H1 (cell line): ENCODE results near the gene UFSP2. TPM values are rescaled to one million over a fixed set of nuclear protein-coding genes. Genes with fewer than 3 reads are reported as not detected.
A peak's percentile ranks its signal among the peaks of the same experiment; 100 is the strongest.

Source experiments
- CTCF ChIA-PET: fragments of 300-600 bp; sonication (Branson Sonifier 250); formaldehyde crosslinking; loops from one replicate; lab custom pipeline; 2021; ENCODE audit not compliant: partially characterized antibody; lab: Charles Lee
- POLR2A ChIA-PET: fragments of 300-600 bp; sonication (Branson Sonifier 250); formaldehyde crosslinking; loops from one replicate; lab custom pipeline; 2021; ENCODE audit warnings: inconsistent platforms; ENCODE audit not compliant: partially characterized antibody; lab: Charles Lee
- DNase-seq, 2 experiments: peaks; one replicate each; pipeline versions ENCODE4 v3.0.0 to v3.0.0-alpha.2; 2010 to 2022; ENCODE audit warnings: low spot score in 2 of 2, low read depth in 1 of 2, mixed read lengths in 1 of 2
- FAIRE-seq: peaks from 2 replicates; lab custom pipeline; 2011; peaks lifted over from hg19 to GRCh38; lab: Jason Lieb, UNC
- H2AFZ ChIP-seq: 2 replicates; pipeline ENCODE4 v1.8.1; 2012; ENCODE audit warnings: low read length, inconsistent platforms
- H2AK5ac ChIP-seq: 2 replicates; pipeline ENCODE4 v1.6.1; 2013; ENCODE audit warnings: low read depth, low read length
- H2BK120ac ChIP-seq: replicated peaks from 2 replicates; pipeline ENCODE3; 2013; ENCODE audit warnings: low read depth, low read length, inconsistent platforms
- H2BK12ac ChIP-seq: 2 replicates; pipeline ENCODE4 v1.6.1; 2013; ENCODE audit warnings: low read depth, low read length
- H2BK15ac ChIP-seq: 2 replicates; pipeline ENCODE4 v1.6.1; 2013; ENCODE audit warnings: low read length
- H2BK20ac ChIP-seq: 2 replicates; pipeline ENCODE4 v1.6.1; 2013; ENCODE audit warnings: low read length
- H2BK5ac ChIP-seq: 2 replicates; pipeline ENCODE4 v1.6.1; 2013; ENCODE audit warnings: low read depth, low read length
- H3K14ac ChIP-seq: 2 replicates; pipeline ENCODE4 v1.6.1; 2013; ENCODE audit warnings: inconsistent platforms; ENCODE audit not compliant: insufficient read length
- H3K18ac ChIP-seq: 2 replicates; pipeline ENCODE4 v1.6.1; 2013; ENCODE audit warnings: low read length; ENCODE audit errors: extremely low read depth
- H3K23ac ChIP-seq: 2 replicates; pipeline ENCODE4 v1.6.1; 2013; ENCODE audit warnings: inconsistent platforms; ENCODE audit not compliant: insufficient read length
- H3K23me2 ChIP-seq: 2 replicates; pipeline ENCODE4 v1.6.1; 2013; ENCODE audit warnings: low read depth, low read length
- H3K27ac ChIP-seq: 2 replicates; pipeline ENCODE4 v1.6.1; 2011; ENCODE audit warnings: low read depth, low read length, inconsistent platforms
- H3K27me3 ChIP-seq, 4 experiments: replicated peaks in 1 of 4; 1 replicate in 1 of 4; 2 replicates in 3 of 4; pipeline versions ENCODE4 v1.6.1 to v1.8.1; 2011 to 2013; ENCODE audit warnings: low read length in 3 of 4, mild to moderate bottlenecking in 3 of 4, inconsistent platforms in 2 of 4, mixed read lengths in 2 of 4, moderate library complexity in 1 of 4; ENCODE audit not compliant: control insufficient read depth in 3 of 4, insufficient read depth in 3 of 4; ENCODE audit errors: extremely low read depth in 1 of 4
- H3K36me3 ChIP-seq, 4 experiments: 2 replicates each; pipeline versions ENCODE4 v1.6.1 to v1.8.1; 2011 to 2013; ENCODE audit warnings: mild to moderate bottlenecking in 4 of 4, low read length in 3 of 4, moderate library complexity in 2 of 4, control low read depth in 1 of 4, inconsistent platforms in 1 of 4; ENCODE audit not compliant: insufficient read depth in 4 of 4, control insufficient read depth in 2 of 4
- H3K4ac ChIP-seq: replicated peaks from 2 replicates; pipeline ENCODE3; 2013; ENCODE audit warnings: low read length, low read depth, mixed read lengths, inconsistent platforms; ENCODE audit not compliant: insufficient read length
- H3K4me1 ChIP-seq, 4 experiments: replicated peaks in 1 of 4; 1 replicate in 1 of 4; 2 replicates in 3 of 4; pipeline versions ENCODE4 v1.6.1 to v1.8.1; 2011 to 2013; ENCODE audit warnings: low read length in 3 of 4, inconsistent platforms in 2 of 4, mixed read lengths in 1 of 4; ENCODE audit not compliant: insufficient read depth in 4 of 4, control insufficient read depth in 3 of 4
- H3K4me2 ChIP-seq, 2 experiments: 2 replicates each; pipeline versions ENCODE4 v1.6.1 to v1.8.1; 2011 to 2013; ENCODE audit warnings: low read depth in 2 of 2, low read length in 2 of 2, control low read depth in 1 of 2, inconsistent platforms in 1 of 2, mild to moderate bottlenecking in 1 of 2; ENCODE audit not compliant: insufficient read depth in 1 of 2
- H3K4me3 ChIP-seq, 4 experiments: fragments of 200-600, 300-600 bp in 1 of 4; sonication (generic), shearing (Covaris generic), sonication (Bioruptor Twin) in 1 of 4; 2 replicates each; pipeline versions ENCODE4 v1.5.1 to v1.8.1; 2011 to 2016; ENCODE audit warnings: low read length in 4 of 4, low read depth in 3 of 4, control low read depth in 2 of 4, inconsistent platforms in 2 of 4, mild to moderate bottlenecking in 2 of 4, mixed read lengths in 1 of 4, moderate library complexity in 1 of 4; ENCODE audit not compliant: insufficient read depth in 2 of 4; ENCODE audit errors: extremely low read depth in 1 of 4
- H3K56ac ChIP-seq: replicated peaks from 2 replicates; pipeline ENCODE3; 2013; ENCODE audit warnings: low read depth, mild to moderate bottlenecking, mixed read lengths, low read length, inconsistent platforms; ENCODE audit not compliant: insufficient read length
- H3K79me1 ChIP-seq: 2 replicates; pipeline ENCODE4 v1.6.1; 2013; ENCODE audit warnings: low read depth, low read length, control low read depth
- H3K79me2 ChIP-seq, 2 experiments: 2 replicates each; pipeline versions ENCODE4 v1.6.1 to v1.8.1; 2012 to 2013; ENCODE audit warnings: low read length in 2 of 2, mild to moderate bottlenecking in 2 of 2, inconsistent platforms in 1 of 2; ENCODE audit not compliant: insufficient read depth in 2 of 2, control insufficient read depth in 1 of 2
- H3K9ac ChIP-seq, 4 experiments: replicated peaks in 1 of 4; 1 replicate in 1 of 4; 2 replicates in 3 of 4; pipeline versions ENCODE4 v1.6.1 to v1.8.1; 2011 to 2013; ENCODE audit warnings: low read depth in 3 of 4, low read length in 3 of 4, control low read depth in 2 of 4, mild to moderate bottlenecking in 2 of 4, moderate library complexity in 2 of 4, inconsistent platforms in 1 of 4; ENCODE audit errors: extremely low read depth in 1 of 4
- H3K9me3 ChIP-seq, 2 experiments: 2 replicates each; pipeline versions ENCODE4 v1.6.1 to v1.8.1; 2012 to 2013; ENCODE audit warnings: mild to moderate bottlenecking in 2 of 2, moderate library complexity in 2 of 2, control low read depth in 1 of 2, inconsistent platforms in 1 of 2, low read depth in 1 of 2, low read length in 1 of 2, mixed read lengths in 1 of 2; ENCODE audit not compliant: insufficient read depth in 2 of 2
- H4K20me1 ChIP-seq, 2 experiments: replicated peaks in 1 of 2; 2 replicates each; pipeline versions ENCODE3 to v1.8.1; 2011 to 2013; ENCODE audit warnings: inconsistent platforms in 2 of 2, low read length in 2 of 2, mild to moderate bottlenecking in 1 of 2; ENCODE audit not compliant: insufficient read depth in 2 of 2, control insufficient read depth in 1 of 2
- H4K5ac ChIP-seq: 2 replicates; pipeline ENCODE4 v1.6.1; 2013; ENCODE audit warnings: low read length, low read depth, mixed read lengths, inconsistent platforms; ENCODE audit not compliant: insufficient read length
- H4K8ac ChIP-seq: 2 replicates; pipeline ENCODE4 v1.8.0; 2013; ENCODE audit warnings: mild to moderate bottlenecking, moderate library complexity, low read length, inconsistent platforms; ENCODE audit not compliant: insufficient read depth; ENCODE audit errors: extremely low read depth
- H4K91ac ChIP-seq: replicated peaks from 2 replicates; pipeline ENCODE3; 2013; ENCODE audit warnings: low read length, mixed read lengths, inconsistent platforms; ENCODE audit not compliant: insufficient read length
- BACH1 ChIP-seq: IDR thresholded peaks from 2 replicates; pipeline ENCODE4 v1.6.1; 2012; ENCODE audit warnings: low read length, improper control_type of control experiment
- HDAC6 ChIP-seq: IDR thresholded peaks from one replicate; pipeline ENCODE4 v1.7.1; 2012; ENCODE audit warnings: low read depth, mild to moderate bottlenecking, inconsistent platforms, low read length, moderate library complexity
- MAFK ChIP-seq: IDR thresholded peaks from 2 replicates; pipeline ENCODE4 v1.6.1; 2012; ENCODE audit warnings: low read depth, mild to moderate bottlenecking, improper control_type of control experiment, low read length
- PHF8 ChIP-seq: fragments of 200-600 bp; sonication (generic); conservative IDR thresholded peaks from 2 replicates; pipeline ENCODE4 v1.7.1; 2012; ENCODE audit warnings: low read depth, mild to moderate bottlenecking, inconsistent platforms, low read length, moderate library complexity
- POLR2A ChIP-seq, 2 experiments: IDR thresholded peaks; 1 replicate in 1 of 2; 2 replicates in 1 of 2; pipeline ENCODE4 v1.6.1; 2011; ENCODE audit warnings: low read depth in 2 of 2, low read length in 2 of 2, mild to moderate bottlenecking in 2 of 2; ENCODE audit errors: control extremely low read depth in 1 of 2
- RFX5 ChIP-seq: IDR thresholded peaks from 2 replicates; pipeline ENCODE4 v1.6.1; 2011; ENCODE audit warnings: low read depth, low read length, improper control_type of control experiment, borderline replicate concordance
- SIX5 ChIP-seq: IDR thresholded peaks from 2 replicates; pipeline ENCODE4 v1.6.1; 2011; ENCODE audit warnings: mild to moderate bottlenecking, low read depth, low read length
- SRF ChIP-seq: IDR thresholded peaks from 2 replicates; pipeline ENCODE4 v1.6.1; 2011; ENCODE audit warnings: mild to moderate bottlenecking, low read depth, low read length, moderate library complexity
- SUZ12 ChIP-seq: fragments of 200-600 bp; sonication (generic); IDR thresholded peaks from 2 replicates; pipeline ENCODE4 v1.6.1; 2012; ENCODE audit warnings: mild to moderate bottlenecking, inconsistent platforms, low read length, moderate library complexity, mixed read lengths
- TBP ChIP-seq: IDR thresholded peaks from 2 replicates; pipeline ENCODE4 v1.6.1; 2011; ENCODE audit warnings: low read depth, low read length, improper control_type of control experiment
- TEAD4 ChIP-seq: IDR thresholded peaks from 2 replicates; pipeline ENCODE4 v1.6.1; 2012; ENCODE audit warnings: low read depth, low read length, inconsistent platforms, mixed read lengths
- USF2 ChIP-seq: IDR thresholded peaks from 2 replicates; pipeline ENCODE4 v1.6.1; 2011; ENCODE audit warnings: low read length, improper control_type of control experiment
- WGBS, 2 experiments: shearing (Covaris generic) in 1 of 2; methylation state at CpG; one replicate each; pipeline versions ENCODE4 v1.1.6 to v1.1.7; 2013 to 2015; ENCODE audit warnings: low lambda C conversion rate in 2 of 2, mixed read lengths in 2 of 2, inconsistent platforms in 1 of 2, low coverage in 1 of 2, missing lambda C conversion rate in 1 of 2; ENCODE audit not compliant: insufficient replicate concordance in 2 of 2, insufficient coverage in 1 of 2, insufficient read length in 1 of 2; ENCODE audit errors: extremely low coverage in 1 of 2, missing lambda C conversion rate in 1 of 2; 5-methylcytosine and 5-hydroxymethylcytosine counted together
- polyA plus RNA-seq, 7 experiments: library from polyadenylated mRNA; depleted of rRNA in 3 of 7; stranded (reverse) in 5 of 7; unstranded in 2 of 7; fragments of >200 nt in 5 of 7; fragments of 200-250 nt in 2 of 7; gene quantifications; 1 replicate in 5 of 7; 2 replicates in 1 of 7; 4 replicates in 1 of 7; pipeline versions ENCODE4 v1.2.1 to v1.2.3, GENCODE V29; 2011 to 2013; ENCODE audit warnings: missing spikeins in 2 of 7, mixed read lengths in 2 of 7
- total RNA-seq: library from RNA; stranded (reverse); fragmentation: NEBNext Ultra II Directional; extraction: Animal tissue kit (Norgen Biotek cat#: 25700); gene quantifications from 2 replicates; pipeline ENCODE4 v1.2.1, GENCODE V29; 2021

UFSP2 gene
- total and polyA plus RNA-seq, 2 of the 8 experiments (the other 6 are each of a cell fraction or from before 2014, with no cell fraction given): 22.9 to 26.0 TPM

DNA sequence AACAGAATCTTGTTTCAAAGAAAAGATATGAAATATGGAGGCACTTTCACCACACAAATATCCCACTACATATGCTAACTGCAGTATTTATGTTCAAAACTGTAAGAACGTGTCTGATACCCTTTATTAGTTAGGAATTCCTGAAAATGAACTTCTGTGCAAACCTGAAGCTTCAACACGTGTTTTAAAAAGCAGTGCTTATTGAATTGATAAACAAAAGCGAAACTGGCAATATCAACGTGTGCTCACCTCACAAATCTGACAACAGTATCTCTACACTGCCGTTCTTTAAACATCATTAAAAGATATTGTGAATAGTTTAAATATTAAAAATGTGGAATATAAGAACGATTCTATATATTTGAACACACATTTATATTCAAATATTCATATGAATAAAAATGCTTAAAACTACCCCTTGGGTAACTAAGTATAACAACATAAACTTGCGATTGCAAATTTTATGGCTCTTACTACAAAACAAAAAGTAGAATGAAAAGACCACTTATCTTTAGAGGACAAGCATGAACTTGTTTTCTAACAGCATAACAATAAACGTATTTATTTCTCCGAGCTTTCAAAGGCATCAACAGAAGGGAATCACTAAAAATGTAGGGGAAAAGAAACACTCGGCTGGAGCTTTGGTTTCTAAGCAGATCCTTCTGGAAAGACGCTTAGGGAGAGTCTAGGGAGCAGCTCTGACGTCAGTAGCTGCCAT lies 30.4 kb downstream of the UFSP2 start, which contains the start of gene LRP2BP:
Gene LRP2BP, minus strand, starts transcription at position 687 of the 718 bp plus-strand sequence. CDS start 17,738 bp downstream, outside the sequence.
- FAIRE-seq: no peak
- peak within 1 kb of the TSS; percentile 71 to 76 for H3K4me2 ChIP-seq
- CTCF ChIA-PET: interaction anchor here (0.5 to 1.0 kb wide), 2 partner anchors 31 to 114 kb away, joined by 4 to 5 read pairs; partner anchors contain the start of gene UFSP2
- no peak for TF ChIP-seq SIX5
- no peak for TF ChIP-seq SUZ12
- TF ChIP-seq TEAD4: no peak
- TF ChIP-seq TBP: no peak
- no peak for TF ChIP-seq PHF8
- TF ChIP-seq SRF: no peak
- no peak for TF ChIP-seq MAFK
- no peak for TF ChIP-seq BACH1
- no peak for TF ChIP-seq POLR2A (IDR thresholded peaks at IDR 0.05; ENCODE audit: control extremely low read depth in 1 of 2, low read depth in 2 of 2, low read length in 2 of 2)
- TF ChIP-seq USF2: no peak
- TF ChIP-seq RFX5: no peak
- no peak for TF ChIP-seq HDAC6

More for the DNA sequence above, 30.4 kb downstream of the UFSP2 start, which contains the start of gene LRP2BP:
- Histone ChIP-seq H2BK120ac (no peak within 1 kb of the TSS), H3K23me2 (peaks cover 12% of the 10 kb centered on the region; the same call in 1 of the 2 replicates), H3K79me1 (no peaks in the 10 kb centered on the region), H3K18ac (peak within 1 kb of the TSS; percentile 53; the same call in 1 of the 2 replicates), H2AFZ (peak within 1 kb of the TSS; percentile 1; the same call in 1 of the 2 replicates), H4K91ac (peak within 1 kb of the TSS; percentile 69), H3K27me3 (no peaks in the 10 kb centered on the region), H2BK5ac (no peak within 1 kb of the TSS), H2AK5ac (no peak within 1 kb of the TSS), H3K4me1 (peaks cover 0 to 6% (median 4%) of the 10 kb centered on the region in 4 experiments; a peak in 4 of 7 replicates), H2BK20ac (no peak within 1 kb of the TSS), H3K27ac (peak within 1 kb of the TSS; percentile 34), H3K4ac (no peak within 1 kb of the TSS), H3K79me2 (no peaks in the 10 kb centered on the region), H2BK15ac (no peak within 1 kb of the TSS), H3K14ac (no peak within 1 kb of the TSS), H3K36me3 (peaks cover 0 to 10% (median 1%) of the 10 kb centered on the region in 4 experiments; a peak in 2 of 8 replicates), H4K8ac (peak within 1 kb of the TSS; percentile 85; the same call in 1 of the 2 replicates), H4K20me1 (no peaks in the 10 kb centered on the region), H3K56ac (no peak within 1 kb of the TSS), H2BK12ac (no peak within 1 kb of the TSS; the same call in none of the 2 replicates), H3K23ac (no peak within 1 kb of the TSS), H4K5ac (peak within 1 kb of the TSS; percentile 41), H3K9me3 (no peaks in the 10 kb centered on the region), H3K4me3 (peak within 1 kb of the TSS; percentile 27 to 70 (median 54)), H3K9ac (peak within 1 kb of the TSS; percentile 15 to 60 (median 40); a peak in 5 of 7 replicates)
- 66% methylated on average over 12 of the region's 12 CpGs; no CpG with 5 or more reads in 1 of the 2 experiments for WGBS, 2 experiments
- POLR2A ChIA-PET: interaction anchor here (1.2 to 4.8 kb wide), 4 partner anchors 9 to 33 kb away, joined by 3 to 25 read pairs (median 8); no protein-coding TSS in a partner anchor
- no peak for DNase-seq
